GM18870 (cell line): ENCODE data around the gene IMMP2L.

Source experiments
- ATAC-seq: cut with Tn5 transposase; IDR thresholded peaks from one replicate; pipeline ENCODE4 v1.9.1; 2021; ENCODE audit warnings: moderate library complexity; ENCODE audit not compliant: unreplicated experiment

IMMP2L gene

GRCh38 chr7:111129435-111129834 is 432.9 kb downstream of the IMMP2L start:
- no peak for ATAC-seq

- ATAC-seq, result no peak
These were observed 435.3 kb downstream of the IMMP2L start for GRCh38 chr7:111126987-111127386.

GRCh38 chr7:111115966-111116365 is 446.3 kb downstream of the IMMP2L start:
- no peak for ATAC-seq

- ATAC-seq, result peak; percentile 86
These were observed 448.9 kb downstream of the IMMP2L start for GRCh38 chr7:111113263-111114017.

GRCh38 chr7:111112439-111112838 is 449.9 kb downstream of the IMMP2L start:
- ATAC-seq, result no peak

- ATAC-seq, result no peak
These were observed 453.8 kb downstream of the IMMP2L start for GRCh38 chr7:111108496-111108895.

- no peak for ATAC-seq
These were observed 454.3 kb downstream of the IMMP2L start for GRCh38 chr7:111108000-111108399.

- ATAC-seq, result no peak
These were observed 454.7 kb downstream of the IMMP2L start for GRCh38 chr7:111107579-111107978.

GRCh38 chr7:111105269-111105668 is 457.0 kb downstream of the IMMP2L start:
- no peak for ATAC-seq

- ATAC-seq, result no peak
These were observed 457.6 kb downstream of the IMMP2L start for GRCh38 chr7:111104710-111105109.

GRCh38 chr7:111103678-111104274 is 458.5 kb downstream of the IMMP2L start:
- ATAC-seq, result peak; percentile 67

- ATAC-seq, result no peak
These were observed 459.2 kb downstream of the IMMP2L start for GRCh38 chr7:111103136-111103535.

- ATAC-seq, result no peak
These were observed 460.2 kb downstream of the IMMP2L start for GRCh38 chr7:111101856-111102646.

- ATAC-seq, result no peak
These were observed 463.4 kb downstream of the IMMP2L start for GRCh38 chr7:111098926-111099250.

- peak; percentile 81 for ATAC-seq
These were observed 464.0 kb downstream of the IMMP2L start for GRCh38 chr7:111098011-111098925.

- no peak for ATAC-seq
These were observed 465.3 kb downstream of the IMMP2L start for GRCh38 chr7:111096997-111097396.

- ATAC-seq, result no peak
These were observed 467.9 kb downstream of the IMMP2L start for GRCh38 chr7:111094419-111094818.

- no peak for ATAC-seq
These were observed 468.8 kb downstream of the IMMP2L start for GRCh38 chr7:111093496-111093895.

- peak; percentile 53 for ATAC-seq
These were observed 469.7 kb downstream of the IMMP2L start for GRCh38 chr7:111092406-111093236.
